GM18867 (cell line): ENCODE measurements around the gene SETBP1.
A peak's percentile ranks its signal among the peaks of the same experiment; 100 is the strongest.

Source experiments
- ATAC-seq: cut with Tn5 transposase; IDR thresholded peaks from one replicate; pipeline ENCODE4 v1.9.1; 2021; ENCODE audit warnings: mild to moderate bottlenecking, moderate library complexity; ENCODE audit not compliant: unreplicated experiment

SETBP1 gene

GRCh38 chr18:44811572-44812125 lies 131.0 kb downstream of the SETBP1 start:
- ATAC-seq: peak; percentile 65

- no peak for ATAC-seq
Observed at GRCh38 chr18:44812426-44812825, 131.7 kb downstream of the SETBP1 start.

- no peak for ATAC-seq
Observed at GRCh38 chr18:44813586-44813985, 132.9 kb downstream of the SETBP1 start.

GRCh38 chr18:44815108-44815507 lies 134.4 kb downstream of the SETBP1 start:
- no peak for ATAC-seq

DNA sequence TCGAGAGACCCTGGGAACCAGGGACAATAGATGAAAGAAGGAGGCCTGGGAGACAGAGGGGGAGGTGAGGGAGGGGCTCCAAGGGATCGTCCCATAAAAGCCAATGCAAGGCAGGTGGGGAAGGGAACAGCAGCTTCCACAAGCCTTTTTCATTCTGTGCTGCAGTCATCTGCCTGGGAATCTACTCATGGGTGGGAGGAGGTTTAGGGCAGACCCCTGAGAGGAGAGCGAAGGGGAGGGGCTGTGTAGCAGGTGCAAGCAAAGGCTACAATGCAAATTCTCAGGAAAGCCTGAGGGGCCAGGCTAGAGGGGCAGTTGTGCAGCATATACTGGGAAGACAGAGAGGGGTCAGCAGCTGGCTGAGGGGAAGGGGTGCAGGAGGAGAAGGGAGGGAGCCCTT lies 135.4 kb downstream of the SETBP1 start:
- no peak for ATAC-seq

DNA sequence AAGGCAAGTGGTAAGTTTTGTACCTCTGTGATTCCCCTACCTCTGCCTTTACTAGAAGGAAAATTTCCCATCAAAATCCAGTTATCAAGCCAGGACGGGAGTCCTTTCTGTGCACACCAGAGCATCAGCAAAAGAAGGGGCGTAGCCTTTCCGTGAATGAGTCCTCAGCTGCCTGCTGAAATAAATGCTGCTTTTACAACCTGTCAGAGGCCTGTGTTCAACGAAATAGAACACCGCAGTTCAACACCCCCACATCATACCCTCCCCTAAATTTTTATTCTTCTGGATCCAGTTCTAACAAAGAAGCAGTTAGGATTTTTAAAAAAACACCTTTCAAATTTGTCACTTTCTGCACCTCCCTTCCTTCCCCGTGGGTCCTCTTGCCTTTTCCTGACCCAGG lies 135.8 kb downstream of the SETBP1 start:
- no peak for ATAC-seq

DNA sequence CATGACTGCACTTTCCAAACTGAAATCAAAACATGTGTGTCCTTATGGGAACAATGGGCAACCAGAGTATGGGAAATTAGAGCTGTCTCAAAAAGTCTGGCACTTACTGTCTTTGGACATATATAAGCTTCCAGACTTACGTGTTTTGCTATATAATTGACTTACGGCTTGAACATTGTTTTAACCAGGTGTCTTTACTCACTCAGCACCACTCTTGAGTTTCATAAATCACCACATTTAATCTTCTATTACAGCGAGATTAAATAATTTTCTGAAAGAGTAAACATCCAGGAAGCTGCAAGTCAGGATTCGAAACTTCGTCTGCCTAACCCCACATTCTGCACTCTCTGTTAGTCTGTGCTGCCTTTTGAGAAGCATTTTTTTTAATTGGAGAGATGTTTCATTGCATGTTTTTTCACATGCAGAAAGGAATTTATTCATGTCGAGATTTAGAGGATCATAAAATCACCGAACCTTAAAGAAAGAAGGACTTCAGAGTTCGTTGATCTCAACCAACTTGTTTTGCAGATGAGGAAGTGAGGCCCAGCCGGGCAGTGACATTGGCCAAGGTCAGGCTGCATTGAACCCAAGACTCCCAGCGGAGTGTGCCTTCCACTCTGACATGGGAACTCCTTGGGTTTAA lies 137.3 kb downstream of the SETBP1 start:
- no peak for ATAC-seq

DNA sequence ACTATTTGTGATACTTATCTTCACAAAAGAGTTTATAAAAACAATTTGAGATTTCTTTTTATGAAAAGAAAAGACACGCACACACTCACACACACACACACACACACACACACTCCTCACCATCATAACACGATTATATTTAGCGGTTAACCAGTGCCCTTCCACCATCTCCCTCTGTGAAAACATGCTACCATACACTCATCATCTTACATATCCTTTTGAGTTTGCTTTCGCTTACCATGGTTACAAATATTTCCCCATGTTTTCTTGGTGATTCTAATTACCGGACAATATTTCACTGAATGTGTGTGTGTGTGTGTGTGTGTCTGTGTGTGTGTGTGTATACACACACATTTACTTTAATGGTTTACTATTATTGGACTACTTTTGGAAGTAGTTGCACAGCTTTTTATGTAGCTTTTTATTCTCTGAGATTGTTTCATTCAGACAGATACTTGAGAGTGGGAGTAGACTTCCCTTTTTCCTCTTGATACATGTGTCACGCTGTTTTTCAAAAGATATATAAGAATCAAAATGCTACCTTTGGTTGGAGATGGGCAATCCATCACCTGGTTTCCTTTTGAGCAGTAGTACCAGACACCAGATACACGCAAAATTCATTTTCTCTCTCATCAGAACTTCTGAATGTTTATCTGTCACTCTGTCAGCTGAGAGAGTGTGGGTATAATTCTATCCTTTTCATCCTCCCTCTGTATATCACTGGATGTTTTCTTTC lies 138.1 kb downstream of the SETBP1 start:
- peak; percentile 60 for ATAC-seq

DNA sequence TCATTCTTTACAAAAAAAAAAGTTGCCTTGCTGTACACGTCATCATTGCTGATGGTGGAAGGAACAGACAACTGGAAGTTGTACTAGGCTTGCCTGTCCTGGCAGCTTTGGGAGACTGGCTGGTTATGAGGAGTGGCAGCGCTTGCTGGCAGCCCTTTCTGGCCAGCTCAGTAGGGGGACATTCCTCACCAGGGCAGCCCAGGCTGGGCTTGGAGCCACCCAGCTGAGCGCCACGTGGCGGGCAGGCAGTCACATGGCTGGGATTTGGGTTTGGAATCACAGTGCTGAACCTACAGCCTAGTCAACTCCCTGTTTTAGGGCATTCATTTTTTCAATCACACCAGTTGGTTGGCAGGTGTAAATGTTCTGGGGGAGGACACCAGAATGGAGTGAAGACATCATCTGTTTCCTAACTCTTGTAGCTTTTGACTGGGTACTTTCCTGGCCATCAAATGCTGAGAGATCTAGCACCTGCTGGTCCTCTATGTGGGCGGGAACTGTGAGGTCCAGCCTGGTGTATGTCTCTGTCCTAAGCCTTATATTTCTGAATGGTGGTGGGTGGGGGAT lies 139.3 kb downstream of the SETBP1 start:
- ATAC-seq: no peak

DNA sequence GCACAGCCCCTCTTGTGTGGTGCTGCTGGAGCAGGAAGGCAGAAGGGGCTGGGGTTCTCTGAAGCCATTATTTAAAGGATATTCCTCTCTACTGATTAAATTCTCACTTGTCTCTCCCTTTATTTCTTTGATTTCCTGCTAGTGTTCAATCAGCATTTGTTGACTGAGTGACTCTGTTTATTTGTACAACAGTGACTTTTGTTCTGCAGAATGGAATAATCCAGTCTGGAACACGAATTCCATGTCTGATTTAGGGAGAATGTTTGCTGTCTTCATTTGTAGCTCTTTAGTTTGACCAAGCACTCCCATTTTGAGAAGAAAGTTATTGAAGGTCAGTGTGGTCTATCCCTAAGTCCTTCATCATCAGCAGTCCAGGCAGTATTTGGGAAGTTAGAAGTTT lies 141.2 kb downstream of the SETBP1 start:
- ATAC-seq: no peak

GRCh38 chr18:44823286-44823685 lies 142.6 kb downstream of the SETBP1 start:
- no peak for ATAC-seq

DNA sequence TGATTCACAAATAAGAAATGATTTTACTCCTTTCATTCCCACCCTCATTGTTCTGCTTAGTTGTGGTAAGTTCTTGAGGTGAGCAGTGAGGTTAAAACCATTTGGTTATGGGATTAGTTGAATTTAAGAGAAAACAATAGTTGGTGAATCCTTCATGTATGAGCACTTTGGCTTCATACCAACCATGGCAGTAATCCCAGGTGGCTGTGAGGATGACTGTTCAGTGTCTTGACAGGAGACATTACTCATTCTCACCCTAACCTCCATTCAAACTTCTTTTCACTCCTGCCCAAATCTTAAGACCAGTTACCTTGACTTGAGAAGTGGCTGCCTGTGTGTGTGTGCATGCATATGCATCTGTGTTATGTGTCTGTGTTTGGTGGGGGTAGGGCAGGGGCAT lies 143.1 kb downstream of the SETBP1 start:
- no peak for ATAC-seq

DNA sequence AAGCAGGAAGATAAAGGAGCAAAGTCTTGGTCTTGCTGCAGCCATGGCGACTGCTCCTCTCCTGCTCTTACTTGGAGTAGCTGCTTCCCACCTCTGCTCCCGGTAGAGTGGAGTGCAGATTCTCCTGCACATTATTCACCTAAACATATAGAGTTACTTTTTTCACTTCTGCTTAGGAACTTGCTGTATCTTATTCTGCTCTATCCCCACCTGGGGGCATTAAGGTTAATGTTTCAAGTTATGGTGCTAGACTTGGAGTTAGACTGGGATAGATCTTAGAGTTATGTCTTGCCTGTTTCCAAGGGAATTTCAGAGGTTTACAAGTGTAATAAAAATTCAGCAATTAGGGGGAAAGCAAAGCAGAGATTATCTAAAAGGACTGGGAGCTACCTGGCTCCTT lies 144.2 kb downstream of the SETBP1 start:
- peak; percentile 50 for ATAC-seq

DNA sequence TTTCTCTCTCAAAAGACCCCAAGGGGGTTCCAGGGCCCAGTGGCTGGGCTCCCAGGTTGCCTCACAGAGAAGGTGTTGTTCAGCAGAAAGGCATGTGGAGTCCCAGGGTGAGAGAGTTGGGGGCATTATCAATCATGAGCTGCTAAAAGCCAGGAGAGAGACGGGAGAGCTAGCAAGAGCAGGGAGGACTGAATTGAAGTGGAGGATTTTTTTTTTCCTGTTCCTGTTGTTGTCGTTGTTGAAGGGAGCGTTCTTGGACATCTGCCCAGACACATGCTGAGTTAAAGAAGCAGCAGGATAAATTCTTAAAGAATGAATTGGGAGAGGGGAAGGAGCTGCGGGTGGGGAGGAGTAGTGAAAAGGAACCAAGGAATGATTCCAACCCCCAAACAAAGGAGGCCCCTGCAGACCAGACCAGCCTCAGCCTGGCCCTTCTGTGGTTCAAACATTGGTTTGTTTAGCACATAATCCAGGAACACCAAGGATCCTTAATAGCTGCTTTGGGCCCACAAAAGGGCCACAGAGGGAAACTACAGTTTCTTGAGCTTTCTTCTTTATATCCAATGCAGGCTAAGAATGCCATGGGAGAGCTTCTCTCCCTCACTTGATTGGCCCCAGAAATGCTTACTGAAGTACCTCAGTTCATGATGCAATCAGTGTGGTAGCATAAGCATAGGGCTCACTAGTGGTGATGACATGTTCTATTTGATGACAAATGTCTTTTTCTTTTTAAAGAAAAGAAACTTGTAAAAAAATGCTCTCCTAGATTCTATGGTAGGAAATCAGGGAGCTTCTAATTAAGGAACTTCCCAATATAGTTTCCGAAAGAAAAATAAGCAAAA lies 146.0 kb downstream of the SETBP1 start:
- ATAC-seq: no peak

- ATAC-seq: no peak
Observed at GRCh38 chr18:44828080-44828479, 147.4 kb downstream of the SETBP1 start.

DNA sequence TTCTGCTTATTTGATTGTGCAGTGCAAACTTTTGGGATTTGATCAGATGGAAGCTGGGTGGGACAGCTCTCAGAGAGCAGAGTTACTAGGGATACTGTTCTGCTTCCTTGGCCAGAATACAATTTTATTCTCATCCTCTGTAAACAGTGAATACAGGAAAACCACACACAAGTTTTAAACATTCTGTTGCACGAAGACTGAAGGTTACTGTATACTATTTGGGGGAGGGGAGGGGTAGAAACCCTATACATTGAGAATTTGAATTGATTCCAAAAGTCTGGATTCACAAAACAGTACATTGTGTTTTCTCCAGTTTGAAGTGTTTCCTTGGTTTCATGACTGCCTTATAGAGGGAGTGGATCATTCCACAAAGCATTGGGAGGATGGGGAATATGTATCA lies 149.9 kb downstream of the SETBP1 start:
- ATAC-seq: no peak

DNA sequence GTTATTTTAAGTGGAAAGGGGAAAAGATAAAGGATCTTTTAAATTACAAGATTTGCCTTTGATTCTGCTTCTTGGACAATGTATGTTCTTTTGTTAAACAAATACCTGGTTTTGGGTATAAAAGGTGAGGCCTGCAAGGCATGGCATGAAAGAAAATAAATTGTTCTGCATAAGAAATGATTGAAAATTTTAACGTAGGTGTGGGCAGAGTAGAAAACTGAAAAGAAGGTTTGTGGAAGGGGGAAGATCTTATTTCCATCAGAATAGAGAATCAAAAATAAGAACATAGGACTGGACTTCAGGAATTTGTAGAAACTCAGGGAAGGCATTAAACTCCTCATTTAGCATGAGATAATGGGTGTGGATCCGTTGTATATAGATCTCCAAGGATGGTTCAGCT lies 153.1 kb downstream of the SETBP1 start:
- no peak for ATAC-seq

DNA sequence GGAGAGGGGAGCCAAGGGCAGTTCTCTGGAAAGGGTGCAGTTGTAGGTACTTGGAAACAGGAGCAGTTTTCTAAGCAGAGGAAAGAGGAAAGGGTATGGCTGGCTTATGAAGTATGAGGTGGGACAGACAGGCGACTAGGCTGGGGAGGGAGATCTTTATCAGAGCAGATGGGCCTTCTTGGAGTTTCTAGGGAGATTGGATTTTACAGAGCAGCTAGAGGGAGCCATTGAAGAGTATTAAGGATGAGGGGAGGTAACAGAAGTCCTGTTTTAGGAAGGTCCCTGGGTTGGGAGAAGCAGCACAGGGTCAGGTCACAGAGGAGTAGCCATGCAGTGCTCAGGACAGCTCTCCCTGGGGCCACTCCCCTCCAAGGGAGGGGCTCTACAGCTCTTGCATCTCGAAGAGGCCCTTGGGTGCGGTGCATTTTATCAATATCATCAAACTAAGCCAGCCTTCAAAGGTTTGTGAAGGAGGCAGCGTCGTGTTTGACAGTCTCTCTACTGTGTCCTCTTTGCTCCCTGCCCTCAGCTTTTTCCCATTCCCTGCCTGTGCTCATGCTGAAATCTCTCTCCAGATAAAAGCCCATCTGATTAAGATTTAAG lies 154.3 kb downstream of the SETBP1 start:
- no peak for ATAC-seq

DNA sequence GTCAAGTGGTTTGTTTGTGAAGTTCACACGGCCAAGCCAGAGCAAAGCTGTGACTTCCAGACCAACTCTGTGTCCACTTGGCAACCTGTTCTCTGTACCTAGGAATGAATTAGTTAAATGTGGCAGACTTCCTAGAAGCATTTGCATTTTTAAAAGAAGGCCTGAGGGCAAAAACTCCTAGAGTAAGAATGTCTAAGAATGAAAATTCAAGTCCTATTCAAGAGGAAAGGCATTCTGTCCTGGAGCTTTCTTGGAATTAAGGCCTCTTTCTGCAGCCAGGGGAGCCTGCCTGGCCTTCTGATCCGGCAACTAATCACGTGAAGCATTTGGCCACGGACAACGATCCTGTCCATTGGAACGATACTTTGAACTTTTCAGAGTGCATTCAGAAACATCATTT lies 155.0 kb downstream of the SETBP1 start:
- no peak for ATAC-seq

GRCh38 chr18:44836263-44836662 lies 155.6 kb downstream of the SETBP1 start:
- no peak for ATAC-seq
